Measurements from ENCODE around the gene OR4E2.
A peak's percentile ranks its signal among the peaks of the same experiment; 100 is the strongest.
"Not testable (repeated sequence)": the region's sequence is repeated elsewhere in the genome, so short reads cannot be mapped to it uniquely, and the experiment has no call there.

Gene OR4E2

DNA sequence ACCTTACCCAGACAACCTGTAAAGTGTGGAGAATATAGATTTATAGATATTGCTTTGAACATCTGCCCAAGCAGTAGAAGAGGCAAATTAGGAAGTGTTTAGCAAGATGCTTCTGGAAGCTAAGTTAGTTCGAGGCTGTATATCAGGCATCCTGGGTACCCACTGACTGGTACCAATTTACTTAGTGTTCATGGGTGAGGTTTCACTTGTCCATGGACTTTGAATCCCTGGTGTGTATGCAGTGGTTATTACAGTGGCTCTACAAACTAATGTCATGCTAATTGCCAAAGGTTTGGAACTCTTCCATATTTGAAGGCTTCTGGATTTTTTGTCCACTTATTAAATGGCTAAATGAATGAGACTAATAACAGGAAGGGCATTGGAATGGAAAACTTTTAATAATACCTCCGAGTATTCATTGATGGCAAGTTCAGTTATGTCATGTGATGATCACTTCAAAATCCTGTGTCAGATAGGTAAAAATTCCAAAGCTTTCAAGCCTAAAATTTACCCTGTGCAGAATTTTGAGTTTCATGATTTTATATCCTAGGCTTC lies at the start of gene OR4E2:
TSS of gene OR4E2 (plus strand) at position 505 of the 555 bp plus-strand sequence. CDS start 11,248 bp downstream, outside the sequence.
- no peak for DNase-seq

- DNase-seq = peak; percentile 0 to 6
These were observed 41.3 kb upstream of the OR4E2 start for GRCh38 chr14:21612324-21612723.

- DNase-seq = no peak
These were observed 39.4 kb upstream of the OR4E2 start for GRCh38 chr14:21614240-21614639.

GRCh38 chr14:21617614-21618013 lies 36.0 kb upstream of the OR4E2 start:
- DNase-seq = no peak

- no peak for DNase-seq
These were observed 27.0 kb upstream of the OR4E2 start for GRCh38 chr14:21626491-21627230.

DNA sequence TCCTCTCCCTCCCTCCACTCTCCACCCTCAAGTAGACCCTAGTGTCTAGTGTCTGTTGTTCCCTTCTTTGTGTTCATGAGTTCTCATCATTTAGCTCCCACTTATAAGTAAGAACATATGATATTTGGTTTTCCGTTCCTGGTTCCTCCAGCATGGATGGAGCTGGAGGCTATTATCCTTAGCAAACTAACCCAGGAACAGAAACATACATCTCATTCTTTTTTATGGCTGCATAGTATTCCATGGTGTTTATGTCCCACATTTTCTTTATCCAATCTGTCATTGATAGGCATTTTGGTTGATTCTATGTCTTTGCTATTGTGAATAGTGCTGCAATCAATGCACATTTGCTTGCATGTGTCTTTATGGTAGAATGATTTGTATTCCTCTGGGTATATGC lies 23.1 kb upstream of the OR4E2 start:
- not testable (repeated sequence) for DNase-seq

DNA sequence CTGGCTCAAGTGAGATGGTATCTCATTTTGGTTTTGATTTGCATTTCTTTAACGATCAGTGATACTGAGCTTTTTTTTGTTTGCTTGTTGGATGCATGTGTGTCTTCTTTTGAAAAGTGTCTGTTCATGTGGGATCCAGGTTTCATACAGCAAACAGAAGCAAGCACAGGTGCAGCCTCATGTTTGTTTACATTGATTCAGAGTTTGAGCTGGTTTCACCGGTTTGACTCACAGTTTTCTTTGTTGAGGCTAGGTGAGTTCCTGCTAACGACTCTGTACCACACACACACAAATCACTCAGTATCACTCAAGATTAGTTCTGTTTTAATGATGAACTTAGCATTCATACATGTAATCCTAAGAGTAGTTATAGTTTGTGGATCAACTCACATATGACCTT lies 22.6 kb upstream of the OR4E2 start:
- DNase-seq = no peak

- DNase-seq = no peak
These were observed 18.8 kb upstream of the OR4E2 start, which contains the start of gene OR10G2 for GRCh38 chr14:21634840-21635239. Gene OR10G2 (minus strand): TSS chr14:21634940. CDS start chr14:21634842, 98 bp downstream.

DNA sequence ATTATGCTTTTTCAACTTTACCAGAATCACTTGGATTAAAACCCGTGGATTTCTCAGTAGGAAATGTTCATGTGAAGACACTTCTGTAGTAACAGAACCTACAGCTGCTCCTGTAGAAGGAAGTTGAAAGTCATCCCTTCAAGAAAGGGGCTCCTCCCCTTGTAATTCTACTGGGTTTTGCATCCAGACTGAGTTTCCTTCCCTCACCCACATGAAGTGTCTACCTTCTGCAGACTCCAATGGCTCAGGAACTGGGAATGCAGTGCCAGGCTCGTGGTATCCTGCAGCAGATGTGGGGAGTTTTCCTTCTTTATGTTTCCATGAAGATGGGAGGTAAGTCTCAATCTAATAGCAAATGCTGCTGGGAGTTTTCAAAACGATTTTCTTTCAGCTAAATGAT lies 11.0 kb upstream of the OR4E2 start:
- no peak for DNase-seq

GRCh38 chr14:21643407-21643806 lies 10.2 kb upstream of the OR4E2 start:
- DNase-seq = no peak

DNA sequence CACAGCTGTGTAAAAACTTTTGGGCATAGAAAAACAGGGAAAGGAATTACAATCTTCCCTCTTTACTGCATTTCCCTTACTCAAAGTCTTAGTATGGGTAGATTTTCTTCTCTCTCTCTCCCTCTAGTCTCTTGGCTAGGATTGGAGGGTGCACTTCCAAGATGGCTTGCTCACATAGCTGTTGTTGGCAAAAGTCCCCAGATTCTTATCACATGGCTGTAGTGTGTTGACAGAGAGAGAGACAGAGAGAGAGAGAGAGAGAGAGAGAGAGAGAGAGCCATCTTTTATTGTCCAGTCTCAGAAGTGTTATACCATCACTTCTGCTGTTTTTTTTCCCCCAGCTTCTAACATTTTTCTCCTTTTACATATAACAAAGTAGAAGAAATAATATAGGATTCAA lies 6.3 kb upstream of the OR4E2 start:
- no peak for DNase-seq

DNA sequence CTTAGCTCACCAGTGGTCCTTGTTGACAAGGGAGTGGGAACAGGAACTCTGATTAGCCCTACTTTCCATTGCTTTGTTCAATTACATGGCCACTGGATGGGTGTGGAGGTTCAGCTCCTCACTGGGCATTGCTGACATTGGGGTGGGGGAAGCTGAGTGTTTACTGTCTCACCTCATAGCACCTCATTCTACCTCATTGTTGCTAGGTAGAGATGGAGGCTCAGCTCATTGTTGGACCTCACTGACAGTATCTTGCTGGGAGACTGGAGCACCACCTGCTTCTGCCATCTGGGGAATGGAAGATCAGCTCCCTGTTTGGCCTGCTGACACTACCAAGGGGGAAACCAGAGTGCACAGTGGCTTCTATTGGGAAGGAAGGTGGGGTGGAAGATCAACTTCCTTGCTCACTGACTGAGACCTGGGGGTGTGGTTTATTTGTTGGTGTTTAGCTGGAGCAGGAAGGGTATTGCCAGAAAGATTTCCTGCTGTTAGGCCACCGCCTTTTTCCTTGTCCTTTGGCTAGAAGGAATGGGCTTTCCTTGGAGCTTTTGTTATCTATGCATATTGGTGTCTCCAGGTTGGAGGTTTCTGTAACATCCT lies 1.3 kb upstream of the OR4E2 start:
- no peak for DNase-seq

GRCh38 chr14:21654215-21654614 lies 580 bp downstream of the OR4E2 start:
- DNase-seq = no peak

- no peak for DNase-seq
These were observed 3.3 kb downstream of the OR4E2 start for GRCh38 chr14:21656980-21657379.

- DNase-seq = no peak
These were observed 14.7 kb downstream of the OR4E2 start for GRCh38 chr14:21668377-21668776.

DNA sequence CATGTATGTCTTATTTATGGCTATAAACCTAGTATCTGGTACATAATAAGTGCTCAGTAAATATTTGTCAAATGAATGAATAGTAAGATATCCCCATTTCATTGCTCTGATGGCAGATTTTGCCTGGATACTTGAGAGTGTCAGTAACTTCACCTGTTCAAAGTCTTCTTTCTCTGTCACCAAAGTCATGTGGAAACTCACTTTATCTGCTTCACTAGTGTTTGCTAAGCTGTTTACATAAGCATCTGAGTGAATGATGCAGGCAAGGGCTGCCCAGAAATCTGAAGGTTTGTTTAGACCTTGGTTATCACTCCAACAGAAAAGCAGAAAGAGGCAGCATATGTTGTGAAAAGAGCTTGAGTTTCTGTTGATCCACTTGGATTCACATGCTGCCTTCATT lies 15.6 kb downstream of the OR4E2 start:
- no peak for DNase-seq

DNA sequence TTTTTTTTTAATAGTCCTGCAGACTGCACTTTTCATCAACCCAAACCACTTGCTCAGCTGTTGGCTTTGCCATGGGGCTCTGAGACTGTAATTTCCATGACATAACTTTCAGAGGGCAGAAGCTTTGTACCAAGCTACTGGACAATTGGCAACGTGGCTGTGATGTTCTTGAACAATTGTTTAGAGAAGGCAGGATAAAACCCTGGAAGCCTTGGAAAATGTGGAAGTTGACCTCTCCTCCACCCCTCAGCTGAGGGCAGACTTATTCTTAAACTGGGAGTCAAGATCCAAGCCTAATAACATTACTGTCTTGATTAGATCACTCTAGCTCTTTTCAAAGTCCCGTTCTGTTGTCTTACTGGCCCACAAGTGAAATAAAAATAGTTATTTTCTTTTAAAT lies 17.7 kb downstream of the OR4E2 start:
- no peak for DNase-seq

GRCh38 chr14:21672116-21672515 lies 18.5 kb downstream of the OR4E2 start:
- DNase-seq = no peak

DNA sequence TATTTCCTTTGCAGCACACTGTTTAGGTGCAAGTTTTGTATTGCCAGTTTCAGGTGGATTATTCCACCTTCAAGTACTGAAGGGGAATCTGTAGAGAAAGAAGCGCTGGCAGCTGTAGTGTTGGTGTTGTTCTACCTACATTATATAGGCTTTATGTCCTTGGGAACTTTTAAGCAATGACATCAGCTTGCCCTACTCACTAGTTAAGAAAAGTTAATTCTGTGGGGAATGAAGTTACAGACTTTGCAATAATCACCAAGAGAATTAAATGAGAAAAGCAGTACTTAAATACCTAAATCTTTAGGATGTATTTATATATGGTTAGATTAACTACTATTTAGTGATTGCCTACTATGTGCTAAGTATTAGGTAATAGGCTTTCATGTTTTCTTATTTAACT lies 20.1 kb downstream of the OR4E2 start, which contains the start of gene OR4E1:
TSS of gene OR4E1 (minus strand) at position 101 of the 400 bp plus-strand sequence. CDS start 2,883 bp downstream, outside the sequence.
- no peak for DNase-seq

DNA sequence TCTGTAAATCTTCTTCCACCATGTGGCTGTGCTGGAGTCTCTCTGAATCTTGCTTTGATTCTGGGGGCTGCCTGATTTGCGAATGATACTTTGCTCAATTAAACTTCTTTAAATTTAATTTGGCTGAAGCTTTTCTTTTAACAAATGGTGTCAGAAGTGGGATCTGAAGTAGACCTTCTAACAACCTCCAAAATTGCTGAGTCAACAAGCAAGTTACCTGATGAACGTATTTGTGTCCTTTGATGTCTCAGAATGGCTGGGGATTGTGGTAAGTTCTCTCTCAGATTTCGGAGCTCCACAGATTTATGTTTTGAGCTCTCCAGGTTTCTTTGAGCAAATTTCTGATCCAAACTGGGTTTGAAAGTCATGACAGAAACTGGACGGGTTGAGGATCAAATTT lies 21.9 kb downstream of the OR4E2 start:
- no peak for DNase-seq

DNA sequence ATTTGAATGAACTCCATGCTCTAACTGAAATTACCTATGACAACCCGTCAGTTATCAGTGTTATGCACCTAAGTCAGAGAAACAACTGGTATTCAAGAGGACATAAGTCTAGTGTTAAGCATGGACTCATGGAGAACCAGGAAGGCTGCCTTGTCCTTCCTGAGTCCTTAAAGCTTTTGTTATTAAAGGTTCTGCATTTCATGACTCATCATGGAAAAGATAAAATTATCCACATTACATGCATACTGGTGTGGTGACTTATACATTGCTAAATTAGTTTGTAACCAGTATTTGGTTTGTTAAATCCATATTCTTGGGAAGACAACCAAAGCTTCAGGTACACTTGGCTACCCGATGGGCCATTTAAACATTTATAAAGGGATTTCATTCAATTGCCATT lies 26.4 kb downstream of the OR4E2 start:
- no peak for DNase-seq

DNA sequence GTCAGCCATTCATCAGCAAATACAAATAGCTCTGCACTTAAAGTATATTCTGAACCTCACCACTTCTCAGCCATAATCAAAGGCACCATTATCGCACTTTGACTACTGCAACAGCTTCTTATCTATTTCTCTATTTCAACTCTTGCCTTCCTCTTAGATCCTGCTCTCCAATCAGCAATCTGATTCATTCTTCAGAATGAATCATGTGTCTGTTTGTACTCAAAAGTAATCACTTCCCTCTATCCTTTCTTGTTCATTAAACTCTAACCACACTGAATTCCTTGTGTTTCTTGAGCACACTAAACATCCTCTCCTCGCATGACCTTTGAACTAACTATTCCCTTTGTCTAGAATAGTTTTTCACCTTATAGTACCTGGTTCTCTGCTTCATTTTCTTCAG lies 32.8 kb downstream of the OR4E2 start:
- DNase-seq = no peak

DNA sequence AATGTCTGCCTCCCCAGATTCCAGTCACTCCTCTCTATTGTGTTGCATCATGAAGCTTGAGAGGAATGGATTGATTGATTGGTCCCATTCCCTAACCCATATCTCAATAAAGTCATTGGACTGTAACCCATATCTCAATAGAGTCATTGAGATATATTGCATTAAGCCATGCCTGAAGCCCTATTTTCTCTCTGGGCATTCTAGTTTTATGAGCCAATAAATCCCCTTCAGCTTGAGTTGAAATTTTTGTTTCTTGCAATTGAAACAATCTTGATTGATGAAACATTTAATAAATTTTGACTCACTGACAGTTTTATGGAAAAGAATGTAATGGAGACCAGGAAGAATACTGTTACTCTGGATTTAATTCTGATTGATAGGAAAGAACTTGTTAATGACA lies 40.8 kb downstream of the OR4E2 start:
- DNase-seq = no peak

DNA sequence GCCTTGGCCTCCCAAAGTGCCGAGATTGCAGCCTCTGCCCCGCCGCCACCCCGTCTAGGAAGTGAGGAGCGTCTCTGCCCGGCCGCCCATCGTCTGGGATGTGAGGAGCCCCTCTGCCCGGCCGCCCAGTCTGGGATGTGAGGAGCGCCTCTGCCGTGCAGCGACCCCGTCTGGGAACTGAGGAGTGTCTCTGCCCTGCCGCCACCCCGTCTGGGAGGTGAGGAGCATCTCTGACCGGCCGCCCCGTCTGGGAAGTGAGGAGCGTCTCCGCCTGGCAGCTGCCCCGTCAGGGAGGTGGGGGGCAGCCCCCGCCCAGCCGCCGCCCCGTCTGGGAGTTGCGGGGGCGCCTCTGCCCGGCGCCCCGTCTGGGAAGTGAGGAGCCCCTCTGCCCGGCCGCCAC lies 44.0 kb downstream of the OR4E2 start:
- DNase-seq = not testable (repeated sequence)

Data from inflammatory macrophage treated with lipopolysaccharide for 1 hour (primary cell).